T-helper 2 cell treated with Interferon-gamma antibody and Interleukin-4, amounts not matched to agents 5 μg/mL and 100 μg/mL, for 36 hours (primary cell): ENCODE measurements around the gene CLN6.
"Not testable (repeated sequence)": the region's sequence is repeated elsewhere in the genome, so short reads cannot be mapped to it uniquely, and the experiment has no call there.

Experiments
- DNase-seq: peaks from one replicate; pipeline ENCODE4 v3.0.0; 2021; ENCODE audit warnings: low spot score
- H3K27ac Mint-ChIP-seq: one replicate; pipeline ENCODE4 v1.8.0; 2021; ENCODE audit warnings: mild to moderate bottlenecking, mixed read lengths
- H3K27me3 Mint-ChIP-seq: one replicate; pipeline ENCODE4 v1.8.0; 2021; ENCODE audit warnings: low read depth, mixed read lengths
- H3K36me3 Mint-ChIP-seq: one replicate; pipeline ENCODE4 v1.8.0; 2021; ENCODE audit warnings: low read depth, mixed read lengths
- H3K4me1 Mint-ChIP-seq: one replicate; pipeline ENCODE4 v1.8.0; 2021; ENCODE audit warnings: low read depth, mixed read lengths
- H3K4me3 Mint-ChIP-seq: one replicate; pipeline ENCODE4 v1.8.0; 2022; ENCODE audit warnings: mild to moderate bottlenecking, moderate library complexity, mixed read lengths
- H3K9me3 Mint-ChIP-seq: one replicate; pipeline ENCODE4 v1.8.0; 2021; ENCODE audit warnings: mixed read lengths

CLN6 gene

GRCh38 chr15:68187559-68187958, 42.0 kb downstream of the CLN6 start:
- no peak overlapping the region for H3K27ac Mint-ChIP-seq
- no peaks in the 10 kb centered on the region for H3K27me3 Mint-ChIP-seq
- peaks cover 61% of the 10 kb centered on the region for H3K36me3 Mint-ChIP-seq
- no peak overlapping the region for H3K4me3 Mint-ChIP-seq
- H3K4me1 Mint-ChIP-seq, result peaks cover 8% of the 10 kb centered on the region
- H3K9me3 Mint-ChIP-seq, result no peaks in the 10 kb centered on the region
- DNase-seq, result no peak

- Mint-ChIP-seq H3K4me3 (no peak overlapping the region), H3K36me3 (peaks cover 55% of the 10 kb centered on the region), H3K27me3 (no peaks in the 10 kb centered on the region), H3K27ac (no peak overlapping the region), H3K4me1 (peaks cover 8% of the 10 kb centered on the region), H3K9me3 (no peaks in the 10 kb centered on the region)
- DNase-seq, result no peak
Observed at GRCh38 chr15:68186671-68187397, 42.7 kb downstream of the CLN6 start.

GRCh38 chr15:68184616-68185480, 44.7 kb downstream of the CLN6 start:
- H3K4me1 Mint-ChIP-seq, result peaks cover 10% of the 10 kb centered on the region
- H3K27ac Mint-ChIP-seq, result no peak overlapping the region
- H3K36me3 Mint-ChIP-seq, result peaks cover 52% of the 10 kb centered on the region
- no peak overlapping the region for H3K4me3 Mint-ChIP-seq
- DNase-seq, result no peak
- H3K27me3 Mint-ChIP-seq, result no peaks in the 10 kb centered on the region
- no peaks in the 10 kb centered on the region for H3K9me3 Mint-ChIP-seq

GRCh38 chr15:68183616-68184315, 45.8 kb downstream of the CLN6 start:
- H3K4me3 Mint-ChIP-seq, result no peak overlapping the region
- no peaks in the 10 kb centered on the region for H3K9me3 Mint-ChIP-seq
- H3K27ac Mint-ChIP-seq, result no peak overlapping the region
- H3K36me3 Mint-ChIP-seq, result peaks cover 49% of the 10 kb centered on the region
- peaks cover 10% of the 10 kb centered on the region for H3K4me1 Mint-ChIP-seq
- DNase-seq, result no peak
- H3K27me3 Mint-ChIP-seq, result no peaks in the 10 kb centered on the region

- Mint-ChIP-seq H3K27ac (no peak overlapping the region), H3K36me3 (peaks cover 37% of the 10 kb centered on the region), H3K9me3 (no peaks in the 10 kb centered on the region), H3K4me1 (peaks cover 4% of the 10 kb centered on the region), H3K27me3 (no peaks in the 10 kb centered on the region), H3K4me3 (no peak overlapping the region)
- no peak for DNase-seq
Observed at GRCh38 chr15:68177742-68178141, 51.8 kb downstream of the CLN6 start.

GRCh38 chr15:68176601-68177000, 52.9 kb downstream of the CLN6 start:
- peaks cover 4% of the 10 kb centered on the region for H3K4me1 Mint-ChIP-seq
- H3K27ac Mint-ChIP-seq, result no peak overlapping the region
- peaks cover 40% of the 10 kb centered on the region for H3K36me3 Mint-ChIP-seq

GRCh38 chr15:68175526-68175925, 54.0 kb downstream of the CLN6 start:
- Mint-ChIP-seq H3K36me3 (peaks cover 41% of the 10 kb centered on the region), H3K9me3 (no peaks in the 10 kb centered on the region), H3K27ac (no peak overlapping the region), H3K4me1 (peaks cover 2% of the 10 kb centered on the region), H3K4me3 (no peak overlapping the region), H3K27me3 (no peaks in the 10 kb centered on the region)
- no peak for DNase-seq

More at GRCh38 chr15:68176601-68177000, 52.9 kb downstream of the CLN6 start:
- Mint-ChIP-seq H3K4me3 (no peak overlapping the region), H3K27me3 (no peaks in the 10 kb centered on the region), H3K9me3 (no peaks in the 10 kb centered on the region)
- no peak for DNase-seq

GRCh38 chr15:68173119-68173518, 56.4 kb downstream of the CLN6 start:
- H3K27me3 Mint-ChIP-seq, result no peaks in the 10 kb centered on the region
- no peak overlapping the region for H3K4me3 Mint-ChIP-seq
- H3K36me3 Mint-ChIP-seq, result peaks cover 34% of the 10 kb centered on the region
- no peak for DNase-seq
- H3K9me3 Mint-ChIP-seq, result no peaks in the 10 kb centered on the region
- H3K27ac Mint-ChIP-seq, result no peak overlapping the region
- peaks cover 2% of the 10 kb centered on the region for H3K4me1 Mint-ChIP-seq

GRCh38 chr15:68172037-68172436, 57.5 kb downstream of the CLN6 start:
- H3K27ac Mint-ChIP-seq, result not testable (repeated sequence)

GRCh38 chr15:68166847-68167246, 62.7 kb downstream of the CLN6 start:
- H3K27me3 Mint-ChIP-seq, result no peaks in the 10 kb centered on the region
- no peaks in the 10 kb centered on the region for H3K4me1 Mint-ChIP-seq
- H3K9me3 Mint-ChIP-seq, result no peaks in the 10 kb centered on the region
- no peak for DNase-seq
- peaks cover 28% of the 10 kb centered on the region for H3K36me3 Mint-ChIP-seq
- H3K4me3 Mint-ChIP-seq, result no peak overlapping the region
- H3K27ac Mint-ChIP-seq, result no peak overlapping the region

More at GRCh38 chr15:68172037-68172436, 57.5 kb downstream of the CLN6 start:
- not testable (repeated sequence) for H3K4me3 Mint-ChIP-seq, H3K27me3 Mint-ChIP-seq, H3K4me1 Mint-ChIP-seq, DNase-seq, H3K9me3 Mint-ChIP-seq
- peaks cover 28% of the 10 kb centered on the region for H3K36me3 Mint-ChIP-seq

GRCh38 chr15:68163191-68163590, 66.3 kb downstream of the CLN6 start:
- peaks cover 33% of the 10 kb centered on the region for H3K36me3 Mint-ChIP-seq
- H3K27ac Mint-ChIP-seq, result no peak overlapping the region
- H3K27me3 Mint-ChIP-seq, result no peaks in the 10 kb centered on the region
- H3K4me1 Mint-ChIP-seq, result no peaks in the 10 kb centered on the region
- H3K4me3 Mint-ChIP-seq, result no peak overlapping the region
- DNase-seq, result no peak
- no peaks in the 10 kb centered on the region for H3K9me3 Mint-ChIP-seq

GRCh38 chr15:68158046-68158628, 71.4 kb downstream of the CLN6 start:
- Mint-ChIP-seq H3K27ac (no peak overlapping the region), H3K27me3 (no peaks in the 10 kb centered on the region), H3K36me3 (peaks cover 27% of the 10 kb centered on the region), H3K4me1 (no peaks in the 10 kb centered on the region), H3K9me3 (no peaks in the 10 kb centered on the region), H3K4me3 (no peak overlapping the region)
- no peak for DNase-seq

GRCh38 chr15:68157074-68157473, 72.5 kb downstream of the CLN6 start:
- Mint-ChIP-seq H3K9me3 (no peaks in the 10 kb centered on the region), H3K36me3 (peaks cover 27% of the 10 kb centered on the region)

More at GRCh38 chr15:68157074-68157473, 72.5 kb downstream of the CLN6 start:
- Mint-ChIP-seq H3K27ac (no peak overlapping the region), H3K4me1 (no peaks in the 10 kb centered on the region), H3K27me3 (no peaks in the 10 kb centered on the region), H3K4me3 (no peak overlapping the region)
- no peak for DNase-seq
